Measurements from ENCODE around the gene MCM8. TPM values are rescaled to one million over a fixed set of nuclear protein-coding genes. Genes with fewer than 3 reads are reported as not detected.

The MCM8 gene
- total RNA-seq, 1 experiment from 2014 or later: 28.0 TPM

- no peaks in the 10 kb centered on the region for H3K9me3 Mint-ChIP-seq
- CTCF ChIA-PET: no interaction called here
Observed at GRCh38 chr20:6014957-6015356, 64.5 kb downstream of the MCM8 start.

More at GRCh38 chr20:6014957-6015356, 64.5 kb downstream of the MCM8 start:
- POLR2A ChIA-PET: no interaction called here
- H3K4me3 Mint-ChIP-seq: no peak overlapping the region
- DNase-seq (ENCODE audit: low spot score) (no peak), ATAC-seq (no peak)
- H3K36me3 Mint-ChIP-seq: peaks cover 49% of the 10 kb centered on the region
- TF ChIP-seq, protein P1, sequence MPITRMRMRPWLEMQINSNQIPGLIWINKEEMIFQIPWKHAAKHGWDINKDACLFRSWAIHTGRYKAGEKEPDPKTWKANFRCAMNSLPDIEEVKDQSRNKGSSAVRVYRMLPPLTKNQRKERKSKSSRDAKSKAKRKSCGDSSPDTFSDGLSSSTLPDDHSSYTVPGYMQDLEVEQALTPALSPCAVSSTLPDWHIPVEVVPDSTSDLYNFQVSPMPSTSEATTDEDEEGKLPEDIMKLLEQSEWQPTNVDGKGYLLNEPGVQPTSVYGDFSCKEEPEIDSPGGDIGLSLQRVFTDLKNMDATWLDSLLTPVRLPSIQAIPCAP (CRISPR knock-in tag; IDR thresholded peaks at IDR 0.05): no peak
- TF ChIP-seq FOXP4 (CRISPR knock-in tag; IDR thresholded peaks at IDR 0.05) (no peak), TCF7 (CRISPR knock-in tag; IDR thresholded peaks at IDR 0.05; ENCODE audit: low read depth) (no peak), ZNF396 (CRISPR knock-in tag; IDR thresholded peaks at IDR 0.05; ENCODE audit: borderline replicate concordance) (no peak), JAZF1 (CRISPR knock-in tag; IDR thresholded peaks at IDR 0.05) (no peak), ATF1 (CRISPR knock-in tag; IDR thresholded peaks at IDR 0.05) (no peak), ZNF512 (CRISPR knock-in tag; IDR thresholded peaks at IDR 0.05; ENCODE audit: borderline replicate concordance) (no peak), CREB1 (CRISPR knock-in tag; IDR thresholded peaks at IDR 0.05) (no peak)
- TF ChIP-seq, protein P2, sequence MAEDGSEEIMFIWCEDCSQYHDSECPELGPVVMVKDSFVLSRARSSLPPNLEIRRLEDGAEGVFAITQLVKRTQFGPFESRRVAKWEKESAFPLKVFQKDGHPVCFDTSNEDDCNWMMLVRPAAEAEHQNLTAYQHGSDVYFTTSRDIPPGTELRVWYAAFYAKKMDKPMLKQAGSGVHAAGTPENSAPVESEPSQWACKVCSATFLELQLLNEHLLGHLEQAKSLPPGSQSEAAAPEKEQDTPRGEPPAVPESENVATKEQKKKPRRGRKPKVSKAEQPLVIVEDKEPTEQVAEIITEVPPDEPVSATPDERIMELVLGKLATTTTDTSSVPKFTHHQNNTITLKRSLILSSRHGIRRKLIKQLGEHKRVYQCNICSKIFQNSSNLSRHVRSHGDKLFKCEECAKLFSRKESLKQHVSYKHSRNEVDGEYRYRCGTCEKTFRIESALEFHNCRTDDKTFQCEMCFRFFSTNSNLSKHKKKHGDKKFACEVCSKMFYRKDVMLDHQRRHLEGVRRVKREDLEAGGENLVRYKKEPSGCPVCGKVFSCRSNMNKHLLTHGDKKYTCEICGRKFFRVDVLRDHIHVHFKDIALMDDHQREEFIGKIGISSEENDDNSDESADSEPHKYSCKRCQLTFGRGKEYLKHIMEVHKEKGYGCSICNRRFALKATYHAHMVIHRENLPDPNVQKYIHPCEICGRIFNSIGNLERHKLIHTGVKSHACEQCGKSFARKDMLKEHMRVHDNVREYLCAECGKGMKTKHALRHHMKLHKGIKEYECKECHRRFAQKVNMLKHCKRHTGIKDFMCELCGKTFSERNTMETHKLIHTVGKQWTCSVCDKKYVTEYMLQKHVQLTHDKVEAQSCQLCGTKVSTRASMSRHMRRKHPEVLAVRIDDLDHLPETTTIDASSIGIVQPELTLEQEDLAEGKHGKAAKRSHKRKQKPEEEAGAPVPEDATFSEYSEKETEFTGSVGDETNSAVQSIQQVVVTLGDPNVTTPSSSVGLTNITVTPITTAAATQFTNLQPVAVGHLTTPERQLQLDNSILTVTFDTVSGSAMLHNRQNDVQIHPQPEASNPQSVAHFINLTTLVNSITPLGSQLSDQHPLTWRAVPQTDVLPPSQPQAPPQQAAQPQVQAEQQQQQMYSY (CRISPR knock-in tag; IDR thresholded peaks at IDR 0.05): no peak
- TF ChIP-seq, protein P3, sequence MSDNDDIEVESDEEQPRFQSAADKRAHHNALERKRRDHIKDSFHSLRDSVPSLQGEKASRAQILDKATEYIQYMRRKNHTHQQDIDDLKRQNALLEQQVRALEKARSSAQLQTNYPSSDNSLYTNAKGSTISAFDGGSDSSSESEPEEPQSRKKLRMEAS (CRISPR knock-in tag; IDR thresholded peaks at IDR 0.05): no peak
- TF ChIP-seq, protein P4, sequence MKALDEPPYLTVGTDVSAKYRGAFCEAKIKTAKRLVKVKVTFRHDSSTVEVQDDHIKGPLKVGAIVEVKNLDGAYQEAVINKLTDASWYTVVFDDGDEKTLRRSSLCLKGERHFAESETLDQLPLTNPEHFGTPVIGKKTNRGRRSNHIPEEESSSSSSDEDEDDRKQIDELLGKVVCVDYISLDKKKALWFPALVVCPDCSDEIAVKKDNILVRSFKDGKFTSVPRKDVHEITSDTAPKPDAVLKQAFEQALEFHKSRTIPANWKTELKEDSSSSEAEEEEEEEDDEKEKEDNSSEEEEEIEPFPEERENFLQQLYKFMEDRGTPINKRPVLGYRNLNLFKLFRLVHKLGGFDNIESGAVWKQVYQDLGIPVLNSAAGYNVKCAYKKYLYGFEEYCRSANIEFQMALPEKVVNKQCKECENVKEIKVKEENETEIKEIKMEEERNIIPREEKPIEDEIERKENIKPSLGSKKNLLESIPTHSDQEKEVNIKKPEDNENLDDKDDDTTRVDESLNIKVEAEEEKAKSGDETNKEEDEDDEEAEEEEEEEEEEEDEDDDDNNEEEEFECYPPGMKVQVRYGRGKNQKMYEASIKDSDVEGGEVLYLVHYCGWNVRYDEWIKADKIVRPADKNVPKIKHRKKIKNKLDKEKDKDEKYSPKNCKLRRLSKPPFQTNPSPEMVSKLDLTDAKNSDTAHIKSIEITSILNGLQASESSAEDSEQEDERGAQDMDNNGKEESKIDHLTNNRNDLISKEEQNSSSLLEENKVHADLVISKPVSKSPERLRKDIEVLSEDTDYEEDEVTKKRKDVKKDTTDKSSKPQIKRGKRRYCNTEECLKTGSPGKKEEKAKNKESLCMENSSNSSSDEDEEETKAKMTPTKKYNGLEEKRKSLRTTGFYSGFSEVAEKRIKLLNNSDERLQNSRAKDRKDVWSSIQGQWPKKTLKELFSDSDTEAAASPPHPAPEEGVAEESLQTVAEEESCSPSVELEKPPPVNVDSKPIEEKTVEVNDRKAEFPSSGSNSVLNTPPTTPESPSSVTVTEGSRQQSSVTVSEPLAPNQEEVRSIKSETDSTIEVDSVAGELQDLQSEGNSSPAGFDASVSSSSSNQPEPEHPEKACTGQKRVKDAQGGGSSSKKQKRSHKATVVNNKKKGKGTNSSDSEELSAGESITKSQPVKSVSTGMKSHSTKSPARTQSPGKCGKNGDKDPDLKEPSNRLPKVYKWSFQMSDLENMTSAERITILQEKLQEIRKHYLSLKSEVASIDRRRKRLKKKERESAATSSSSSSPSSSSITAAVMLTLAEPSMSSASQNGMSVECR (CRISPR knock-in tag; IDR thresholded peaks at IDR 0.05; ENCODE audit: borderline replicate concordance): no peak
- H3K27ac Mint-ChIP-seq: no peak overlapping the region
- H3K4me1 Mint-ChIP-seq: no peaks in the 10 kb centered on the region
- no peaks in the 10 kb centered on the region for H3K27me3 Mint-ChIP-seq (ENCODE audit: low read depth)
